ENCODE results near the gene ACOT12. TPM values are rescaled to one million over a fixed set of nuclear protein-coding genes. Genes with fewer than 3 reads are reported as not detected.

The ACOT12 gene
- total and polyA plus RNA-seq, 2 donors (not counting 3 experiments of a cell fraction or from before 2014, with no cell fraction given): not detected

GRCh38 chr5:81425569-81425968 is 31.6 kb upstream of the ACOT12 start:
- H3K79me2 ChIP-seq (ENCODE audit: control insufficient read depth, insufficient read depth, low read length): no peaks in the 10 kb centered on the region
- BruUV-seq (replicated peaks): no TSS peak
- ChIA-PET POLR2A (no interaction called here), CTCF (interaction anchor here (0.7 to 6.6 kb wide), 28 partner anchors 14 to 853 kb away, joined by 3 to 83 read pairs (median 4); partner anchors contain the start of genes RPS23 and SSBP2)
- H3K36me3 ChIP-seq (ENCODE audit: control insufficient read depth in 2 of 2, extremely low read depth in 1 of 2, insufficient read depth in 2 of 2, low read length in 2 of 2): no peaks in the 10 kb centered on the region
- H3K27me3 ChIP-seq (ENCODE audit: control insufficient read depth in 2 of 2, insufficient read depth in 2 of 2, low read length in 2 of 2): no peaks in the 10 kb centered on the region
- FAIRE-seq (peak; percentile 57), DNase-seq (ENCODE audit: low read depth, low spot score) (peak; percentile 65)
- no peak overlapping the region for H3K4me2 ChIP-seq (ENCODE audit: insufficient read depth, low read length)
- H4K20me1 ChIP-seq (replicated peaks; ENCODE audit: control insufficient read depth, extremely low read depth, insufficient read depth, low read length): no peaks in the 10 kb centered on the region
- H3K9ac ChIP-seq (replicated peaks; ENCODE audit: extremely low read depth, insufficient read depth, low read length): no peak overlapping the region
- H2AFZ ChIP-seq (ENCODE audit: low read depth, low read length): no peak overlapping the region
- no peak overlapping the region for H3K4me3 ChIP-seq (replicated peaks in 1 of 3; ENCODE audit: insufficient read depth in 1 of 3, low read depth in 1 of 3, low read length in 3 of 3)
- intact Hi-C loops (cut with micrococcal nuclease): loop anchor here (1.0 to 10.0 kb wide), 9 partner anchors 82 to 839 kb away; partner anchors contain the start of gene SSBP2
- H3K4me1 ChIP-seq (ENCODE audit: control insufficient read depth, extremely low read depth, insufficient read depth, low read length): peaks cover 36% of the 10 kb centered on the region
- no peaks in the 10 kb centered on the region for H3K9me3 ChIP-seq (replicated peaks; ENCODE audit: control insufficient read depth, insufficient read depth, low read length)
- no peak for TF ChIP-seq FOS (IDR thresholded peaks at IDR 0.05; ENCODE audit: borderline replicate concordance, insufficient read depth, low read length)
- TF ChIP-seq CTCF (IDR thresholded peaks at IDR 0.05; ENCODE audit: extremely low read depth in 1 of 2, insufficient read depth in 1 of 2, low read depth in 1 of 2, low read length in 2 of 2): peak; percentile 26 to 32
- no peak overlapping the region for H3K27ac ChIP-seq (ENCODE audit: insufficient read depth, low read depth, low read length)
- dilution Hi-C loops (cut with MboI; ENCODE audit: extremely low pct_ligation_motif_present, low sequenced_read_pairs): no loop called here
- H3K9me1 ChIP-seq (replicated peaks; ENCODE audit: control insufficient read depth, extremely low read depth, insufficient read depth, low read length): no peaks in the 10 kb centered on the region

GRCh38 chr5:81424728-81425127 is 30.8 kb upstream of the ACOT12 start:
- Histone ChIP-seq H3K9ac (replicated peaks; ENCODE audit: extremely low read depth, insufficient read depth, low read length) (no peak overlapping the region), H3K9me3 (replicated peaks; ENCODE audit: control insufficient read depth, insufficient read depth, low read length) (no peaks in the 10 kb centered on the region), H3K27me3 (ENCODE audit: control insufficient read depth in 2 of 2, insufficient read depth in 2 of 2, low read length in 2 of 2) (no peaks in the 10 kb centered on the region), H4K20me1 (replicated peaks; ENCODE audit: control insufficient read depth, extremely low read depth, insufficient read depth, low read length) (no peaks in the 10 kb centered on the region), H3K4me1 (ENCODE audit: control insufficient read depth, extremely low read depth, insufficient read depth, low read length) (peaks cover 43% of the 10 kb centered on the region), H2AFZ (ENCODE audit: low read depth, low read length) (no peak overlapping the region), H3K79me2 (ENCODE audit: control insufficient read depth, insufficient read depth, low read length) (no peaks in the 10 kb centered on the region), H3K9me1 (replicated peaks; ENCODE audit: control insufficient read depth, extremely low read depth, insufficient read depth, low read length) (no peaks in the 10 kb centered on the region), H3K4me3 (replicated peaks in 1 of 3; ENCODE audit: insufficient read depth in 1 of 3, low read depth in 1 of 3, low read length in 3 of 3) (no peak overlapping the region), H3K27ac (ENCODE audit: insufficient read depth, low read depth, low read length) (no peak overlapping the region), H3K36me3 (ENCODE audit: control insufficient read depth in 2 of 2, extremely low read depth in 1 of 2, insufficient read depth in 2 of 2, low read length in 2 of 2) (no peaks in the 10 kb centered on the region), H3K4me2 (ENCODE audit: insufficient read depth, low read length) (no peak overlapping the region)
- ChIA-PET CTCF (interaction anchor here (0.7 to 6.6 kb wide), 20 partner anchors 14 to 835 kb away, joined by 3 to 83 read pairs (median 4); partner anchors contain the start of gene SSBP2), POLR2A (no interaction called here)
- BruUV-seq (replicated peaks): no TSS peak
- TF ChIP-seq GATA2 (IDR thresholded peaks at IDR 0.05; ENCODE audit: insufficient read depth, insufficient read length, low read depth, low read length) (no peak), CTCF (IDR thresholded peaks at IDR 0.05; ENCODE audit: extremely low read depth in 1 of 2, insufficient read depth in 1 of 2, low read depth in 1 of 2, low read length in 2 of 2) (no peak), FOS (IDR thresholded peaks at IDR 0.05; ENCODE audit: borderline replicate concordance, insufficient read depth, low read length) (no peak), POLR2AphosphoS5 (IDR thresholded peaks at IDR 0.05; ENCODE audit: insufficient read depth, low read depth, low read length) (no peak), POLR2A (IDR thresholded peaks at IDR 0.05; ENCODE audit: low read depth, low read length) (no peak), EZH2 (IDR thresholded peaks at IDR 0.05; ENCODE audit: borderline replicate concordance, low read depth, low read length, severe bottlenecking) (no peak), JUN (IDR thresholded peaks at IDR 0.05; ENCODE audit: borderline replicate concordance, insufficient read depth, insufficient read length, low read depth) (no peak), MYC (IDR thresholded peaks at IDR 0.05; ENCODE audit: low read depth, low read length) (no peak), MAX (IDR thresholded peaks at IDR 0.05; ENCODE audit: insufficient read depth, insufficient read length) (no peak)
- dilution Hi-C loops (cut with MboI; ENCODE audit: extremely low pct_ligation_motif_present, low sequenced_read_pairs): no loop called here
- no peak for DNase-seq (ENCODE audit: low read depth, low spot score)
- intact Hi-C loops (cut with micrococcal nuclease): loop anchor here (1.0 to 10.0 kb wide), 9 partner anchors 83 to 840 kb away; partner anchors contain the start of gene SSBP2
- FAIRE-seq: no peak
